Measurements from ENCODE around the gene UBE2F. TPM values are rescaled to one million over a fixed set of nuclear protein-coding genes. Genes with fewer than 3 reads are reported as not detected.
A peak's percentile ranks its signal among the peaks of the same experiment; 100 is the strongest.

UBE2F gene
- total and polyA plus RNA-seq, 2 of the 13 experiments (the other 11 are each of a cell fraction or from before 2014, with no cell fraction given): 35.4 to 73.1 TPM

DNA sequence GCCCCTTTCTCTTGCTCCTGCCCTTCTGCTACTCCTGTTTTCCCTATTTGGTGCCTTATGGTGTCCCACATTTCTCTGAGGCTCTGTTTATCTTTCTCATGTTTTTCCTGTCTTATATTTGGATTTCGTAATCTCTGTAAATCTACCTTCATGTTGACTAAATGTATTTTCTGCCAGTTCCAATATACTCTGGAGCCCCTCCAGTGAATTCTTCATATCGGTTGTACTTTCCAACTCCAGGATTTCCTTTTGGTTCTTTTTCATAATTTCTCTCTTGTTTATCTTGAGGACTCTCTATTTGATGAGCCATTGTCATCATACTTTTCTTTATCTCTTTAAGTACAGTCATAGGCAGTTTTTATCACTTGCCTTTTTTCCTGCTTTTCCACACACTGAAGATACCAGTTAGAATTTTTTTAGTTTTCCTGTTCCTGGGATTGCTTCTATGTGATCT is 113.1 kb downstream of the UBE2F start (continued):
- TF ChIP-seq FOXP4 (CRISPR knock-in tag; IDR thresholded peaks at IDR 0.05): peak; percentile 93
- peak; percentile 80 for TF ChIP-seq TFE3 (CRISPR knock-in tag; IDR thresholded peaks at IDR 0.05)
- TF ChIP-seq ARID5B (CRISPR knock-in tag; IDR thresholded peaks at IDR 0.05): peak; percentile 99
- TF ChIP-seq, protein P1, sequence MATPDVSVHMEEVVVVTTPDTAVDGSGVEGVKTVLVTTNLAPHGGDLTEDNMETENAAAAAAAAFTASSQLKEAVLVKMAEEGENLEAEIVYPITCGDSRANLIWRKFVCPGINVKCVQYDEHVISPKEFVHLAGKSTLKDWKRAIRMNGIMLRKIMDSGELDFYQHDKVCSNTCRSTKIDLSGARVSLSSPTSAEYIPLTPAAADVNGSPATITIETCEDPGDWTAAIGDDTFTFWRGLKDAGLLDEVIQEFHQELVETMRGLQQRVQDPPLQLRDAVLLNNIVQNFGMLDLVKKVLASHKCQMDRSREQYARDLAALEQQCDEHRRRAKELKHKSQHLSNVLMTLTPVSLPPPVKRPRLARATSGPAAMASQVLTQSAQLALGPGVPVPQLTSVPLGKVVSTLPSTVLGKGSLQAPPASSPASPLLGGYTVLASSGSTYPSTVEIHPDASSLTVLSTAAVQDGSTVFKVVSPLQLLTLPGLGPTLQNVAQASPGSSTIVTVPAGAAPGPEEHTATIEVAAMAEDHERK (CRISPR knock-in tag; IDR thresholded peaks at IDR 0.05; ENCODE audit: low read depth): peak; percentile 35; the same call in 1 of the 2 replicates
- peak; percentile 81; the same call in 1 of the 2 replicates for TF ChIP-seq NKX3-1 (CRISPR knock-in tag; IDR thresholded peaks at IDR 0.05)
- no peak for TF ChIP-seq THYN1 (CRISPR knock-in tag; IDR thresholded peaks at IDR 0.05; ENCODE audit: borderline replicate concordance, low read depth)
- 0 out of 2 replicates have a peak, but pooled peaks have one; percentile 2 for TF ChIP-seq ZNF121 (CRISPR knock-in tag; IDR thresholded peaks at IDR 0.05)
- TF ChIP-seq ZNF878 (CRISPR knock-in tag; IDR thresholded peaks at IDR 0.05): peak; percentile 87; the same call in 1 of the 2 replicates
- TF ChIP-seq ZSCAN21 (CRISPR knock-in tag; IDR thresholded peaks at IDR 0.05; ENCODE audit: borderline replicate concordance): no peak
- no peak for TF ChIP-seq ZNF773 (CRISPR knock-in tag; IDR thresholded peaks at IDR 0.05; ENCODE audit: borderline replicate concordance)
- TF ChIP-seq, protein P2, sequence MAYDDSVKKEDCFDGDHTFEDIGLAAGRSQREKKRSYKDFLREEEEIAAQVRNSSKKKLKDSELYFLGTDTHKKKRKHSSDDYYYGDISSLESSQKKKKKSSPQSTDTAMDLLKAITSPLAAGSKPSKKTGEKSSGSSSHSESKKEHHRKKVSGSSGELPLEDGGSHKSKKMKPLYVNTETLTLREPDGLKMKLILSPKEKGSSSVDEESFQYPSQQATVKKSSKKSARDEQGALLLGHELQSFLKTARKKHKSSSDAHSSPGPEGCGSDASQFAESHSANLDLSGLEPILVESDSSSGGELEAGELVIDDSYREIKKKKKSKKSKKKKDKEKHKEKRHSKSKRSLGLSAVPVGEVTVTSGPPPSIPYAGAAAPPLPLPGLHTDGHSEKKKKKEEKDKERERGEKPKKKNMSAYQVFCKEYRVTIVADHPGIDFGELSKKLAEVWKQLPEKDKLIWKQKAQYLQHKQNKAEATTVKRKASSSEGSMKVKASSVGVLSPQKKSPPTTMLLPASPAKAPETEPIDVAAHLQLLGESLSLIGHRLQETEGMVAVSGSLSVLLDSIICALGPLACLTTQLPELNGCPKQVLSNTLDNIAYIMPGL (CRISPR knock-in tag; IDR thresholded peaks at IDR 0.05; ENCODE audit: borderline replicate concordance in 1 of 2, low read depth in 1 of 2): peak in 1 of 2 experiments; percentile 69; a peak in 1 of 4 replicates
- peak; percentile 82; the same call in 1 of the 2 replicates for TF ChIP-seq DPF2 (CRISPR knock-in tag; IDR thresholded peaks at IDR 0.05; ENCODE audit: borderline replicate concordance, low read depth)
- peak; percentile 100 for TF ChIP-seq ZNF160 (CRISPR knock-in tag; IDR thresholded peaks at IDR 0.05)
- TF ChIP-seq NR2F6 (IDR thresholded peaks at IDR 0.05): peak; percentile 68; the same call in 1 of the 2 replicates
- peak; percentile 87 for TF ChIP-seq NR2F6 (CRISPR knock-in tag; IDR thresholded peaks at IDR 0.05)
- TF ChIP-seq GATA4 (IDR thresholded peaks at IDR 0.05; ENCODE audit: borderline replicate concordance, low read depth): peak; percentile 86; the same call in 1 of the 2 replicates
- TF ChIP-seq MEIS1 (CRISPR knock-in tag; IDR thresholded peaks at IDR 0.05; ENCODE audit: borderline replicate concordance): peak; percentile 54; the same call in 1 of the 2 replicates
- peak; percentile 50 for TF ChIP-seq MIER2 (CRISPR knock-in tag; IDR thresholded peaks at IDR 0.05)
- TF ChIP-seq ZNF747 (CRISPR knock-in tag; IDR thresholded peaks at IDR 0.05; ENCODE audit: borderline replicate concordance): peak; percentile 64; the same call in 1 of the 2 replicates
